Measurements from ENCODE around the gene MRPL18. TPM values are rescaled to one million over a fixed set of nuclear protein-coding genes. Genes with fewer than 3 reads are reported as not detected.
"Not testable (repeated sequence)": the region's sequence is repeated elsewhere in the genome, so short reads cannot be mapped to it uniquely, and the experiment has no call there.

The MRPL18 gene
- total RNA-seq, 1 donor from 2014 or later = 45.4 TPM

- peaks cover 8% of the 10 kb centered on the region for H3K36me3 Mint-ChIP-seq (ENCODE audit: unreplicated experiment)
- H3K27me3 Mint-ChIP-seq (ENCODE audit: unreplicated experiment) = peaks cover 5% of the 10 kb centered on the region
- TF ChIP-seq, protein P1, sequence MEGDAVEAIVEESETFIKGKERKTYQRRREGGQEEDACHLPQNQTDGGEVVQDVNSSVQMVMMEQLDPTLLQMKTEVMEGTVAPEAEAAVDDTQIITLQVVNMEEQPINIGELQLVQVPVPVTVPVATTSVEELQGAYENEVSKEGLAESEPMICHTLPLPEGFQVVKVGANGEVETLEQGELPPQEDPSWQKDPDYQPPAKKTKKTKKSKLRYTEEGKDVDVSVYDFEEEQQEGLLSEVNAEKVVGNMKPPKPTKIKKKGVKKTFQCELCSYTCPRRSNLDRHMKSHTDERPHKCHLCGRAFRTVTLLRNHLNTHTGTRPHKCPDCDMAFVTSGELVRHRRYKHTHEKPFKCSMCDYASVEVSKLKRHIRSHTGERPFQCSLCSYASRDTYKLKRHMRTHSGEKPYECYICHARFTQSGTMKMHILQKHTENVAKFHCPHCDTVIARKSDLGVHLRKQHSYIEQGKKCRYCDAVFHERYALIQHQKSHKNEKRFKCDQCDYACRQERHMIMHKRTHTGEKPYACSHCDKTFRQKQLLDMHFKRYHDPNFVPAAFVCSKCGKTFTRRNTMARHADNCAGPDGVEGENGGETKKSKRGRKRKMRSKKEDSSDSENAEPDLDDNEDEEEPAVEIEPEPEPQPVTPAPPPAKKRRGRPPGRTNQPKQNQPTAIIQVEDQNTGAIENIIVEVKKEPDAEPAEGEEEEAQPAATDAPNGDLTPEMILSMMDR (IDR thresholded peaks at IDR 0.05; ENCODE audit: partially characterized antibody, unreplicated experiment) = no peak
- no peak overlapping the region for H3K27ac Mint-ChIP-seq (ENCODE audit: unreplicated experiment)
- peaks cover 5% of the 10 kb centered on the region for H3K9me3 Mint-ChIP-seq (ENCODE audit: unreplicated experiment)
- DNase-seq = no peak
- no peak overlapping the region for H3K4me3 Mint-ChIP-seq (ENCODE audit: unreplicated experiment)
- H3K4me1 Mint-ChIP-seq (ENCODE audit: low read depth, unreplicated experiment) = no peaks in the 10 kb centered on the region
These were observed 25.1 kb downstream of the MRPL18 start for GRCh38 chr6:159815410-159815809.

DNA sequence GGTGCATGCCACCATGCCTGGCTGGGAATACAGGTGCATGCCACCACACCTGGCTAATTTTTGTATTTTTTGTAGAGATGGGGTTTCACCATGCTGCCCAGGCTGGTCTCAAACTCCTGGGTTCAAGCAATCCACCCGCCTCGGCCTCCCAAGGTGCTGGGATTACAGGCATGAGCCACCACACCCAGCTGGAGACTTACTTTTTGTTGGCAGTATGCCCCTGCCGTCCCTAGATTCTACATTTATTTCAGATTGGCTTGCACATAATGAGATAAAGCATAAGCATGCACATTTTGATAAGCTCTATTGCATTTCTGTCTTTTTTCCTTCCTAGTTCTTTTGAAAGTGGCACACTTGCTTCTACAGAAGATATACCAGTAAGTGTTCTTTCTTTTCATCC lies 26.5 kb downstream of the MRPL18 start:
- not testable (repeated sequence) for H3K36me3 Mint-ChIP-seq (ENCODE audit: unreplicated experiment); H3K4me3 Mint-ChIP-seq (ENCODE audit: unreplicated experiment); H3K4me1 Mint-ChIP-seq (ENCODE audit: low read depth, unreplicated experiment); H3K9me3 Mint-ChIP-seq (ENCODE audit: unreplicated experiment); DNase-seq; H3K27ac Mint-ChIP-seq (ENCODE audit: unreplicated experiment); H3K27me3 Mint-ChIP-seq (ENCODE audit: unreplicated experiment)

GRCh38 chr6:159817951-159818739 lies 27.9 kb downstream of the MRPL18 start:
- no peaks in the 10 kb centered on the region for H3K4me1 Mint-ChIP-seq (ENCODE audit: low read depth, unreplicated experiment)
- DNase-seq = no peak
- peaks cover 8% of the 10 kb centered on the region for H3K36me3 Mint-ChIP-seq (ENCODE audit: unreplicated experiment)
- peaks cover 5% of the 10 kb centered on the region for H3K9me3 Mint-ChIP-seq (ENCODE audit: unreplicated experiment)
- TF ChIP-seq, protein P1 (IDR thresholded peaks at IDR 0.05; ENCODE audit: partially characterized antibody, unreplicated experiment) = no peak
- peaks cover 8% of the 10 kb centered on the region for H3K27me3 Mint-ChIP-seq (ENCODE audit: unreplicated experiment)
- H3K27ac Mint-ChIP-seq (ENCODE audit: unreplicated experiment) = no peak overlapping the region
- H3K4me3 Mint-ChIP-seq (ENCODE audit: unreplicated experiment) = no peak overlapping the region

- DNase-seq = no peak
- TF ChIP-seq, protein P1 (IDR thresholded peaks at IDR 0.05; ENCODE audit: partially characterized antibody, unreplicated experiment) = no peak
- Mint-ChIP-seq H3K36me3 (ENCODE audit: unreplicated experiment) (peaks cover 8% of the 10 kb centered on the region), H3K4me1 (ENCODE audit: low read depth, unreplicated experiment) (no peaks in the 10 kb centered on the region), H3K27ac (ENCODE audit: unreplicated experiment) (no peak overlapping the region), H3K9me3 (ENCODE audit: unreplicated experiment) (peaks cover 7% of the 10 kb centered on the region), H3K4me3 (ENCODE audit: unreplicated experiment) (no peak overlapping the region), H3K27me3 (ENCODE audit: unreplicated experiment) (peaks cover 6% of the 10 kb centered on the region)
These were observed 28.8 kb downstream of the MRPL18 start for GRCh38 chr6:159819098-159819497.

DNA sequence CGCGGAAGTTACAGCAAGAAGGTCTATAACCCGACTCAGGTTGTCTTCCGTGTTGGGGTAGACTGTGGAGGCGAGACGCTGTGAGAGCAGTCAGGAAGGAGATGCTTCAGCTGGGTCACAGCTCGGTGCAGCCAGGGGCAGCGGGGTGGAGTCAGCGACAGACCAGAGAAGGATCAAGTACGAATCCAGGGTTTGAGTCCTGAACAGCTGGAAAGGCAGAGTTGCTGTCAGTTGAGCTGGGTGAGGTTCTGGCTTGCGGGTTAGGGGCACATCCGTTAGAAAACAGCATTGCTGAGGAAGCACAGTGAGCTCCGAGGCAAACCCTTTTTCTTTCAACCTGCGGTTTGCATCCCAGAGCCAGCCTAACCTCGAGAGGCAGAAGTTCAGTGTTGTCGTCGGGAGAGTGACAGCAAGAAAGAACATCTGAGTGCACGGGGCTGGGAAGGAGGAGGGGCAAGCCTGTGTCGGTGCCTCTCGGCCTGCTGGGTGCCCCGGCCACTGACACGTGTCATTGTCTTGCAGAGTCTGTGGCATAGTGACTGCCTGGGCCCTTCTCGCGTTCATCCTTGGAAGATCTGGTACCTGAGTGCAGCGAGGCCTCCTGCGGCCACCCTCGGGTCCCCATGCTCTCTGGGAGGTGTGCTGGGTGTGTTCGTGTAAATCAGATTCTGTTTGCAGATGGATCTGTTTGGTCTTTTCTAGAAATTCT lies 29.8 kb downstream of the MRPL18 start:
- H3K4me1 Mint-ChIP-seq (ENCODE audit: low read depth, unreplicated experiment) = no peaks in the 10 kb centered on the region
- peaks cover 7% of the 10 kb centered on the region for H3K9me3 Mint-ChIP-seq (ENCODE audit: unreplicated experiment)
- no peak overlapping the region for H3K27ac Mint-ChIP-seq (ENCODE audit: unreplicated experiment)
- TF ChIP-seq, protein P1 (IDR thresholded peaks at IDR 0.05; ENCODE audit: partially characterized antibody, unreplicated experiment) = no peak
- peaks cover 8% of the 10 kb centered on the region for H3K36me3 Mint-ChIP-seq (ENCODE audit: unreplicated experiment)
- H3K4me3 Mint-ChIP-seq (ENCODE audit: unreplicated experiment) = no peak overlapping the region
- H3K27me3 Mint-ChIP-seq (ENCODE audit: unreplicated experiment) = peaks cover 5% of the 10 kb centered on the region
- no peak for DNase-seq
